Stimulated activated CD8-positive, alpha-beta memory T cell treated with anti-CD3 and anti-CD28 coated beads, Interleukin-15, amount 100 ng/mL, for 48 hours (primary cell): ENCODE measurements around the gene PANX2.

Experiments used
- DNase-seq, 2 donors: peaks; one replicate each; pipeline ENCODE4 v3.0.0-alpha.2; 2020; ENCODE audit warnings: low read depth in 2 of 2

PANX2 gene

GRCh38 chr22:50229370-50229769 is 58.8 kb downstream of the PANX2 start:
- no peak for DNase-seq
